Liver (tissue), 3 donors: ENCODE data around the gene UTRN.
A peak's percentile ranks its signal among the peaks of the same experiment; 100 is the strongest.

Experiments used
- CTCF ChIP-seq: fragments of 150-350 bp; IDR thresholded peaks from 2 replicates; pipeline ENCODE4 v1.5.1; 2017; ENCODE audit warnings: improper control_type of control experiment, low read depth, low read length; ENCODE audit not compliant: missing input control
- MAX ChIP-seq: IDR thresholded peaks from 2 replicates; pipeline ENCODE4 v1.6.1; 2016; ENCODE audit warnings: antibody characterized with exemption
- TAF1 ChIP-seq: conservative IDR thresholded peaks from 2 replicates; pipeline ENCODE4 v1.6.1; 2016; ENCODE audit warnings: antibody characterized with exemption, mild to moderate bottlenecking
- YY1 ChIP-seq: IDR thresholded peaks from 2 replicates; pipeline ENCODE4 v1.6.1; 2016; ENCODE audit warnings: antibody characterized with exemption, mild to moderate bottlenecking
- donor health status: healthy.
- donor health status: healthy.

- TF ChIP-seq CTCF (no peak), YY1 (peak; percentile 42), MAX (no peak), TAF1 (no peak)
Observed at GRCh38 chr6:144286503-144287393, 1.6 kb downstream of the UTRN start.
